GM20000 (cell line): ENCODE measurements around the gene MAG.
A peak's percentile ranks its signal among the peaks of the same experiment; 100 is the strongest.

Experiments
- DNase-seq: peaks from one replicate; pipeline ENCODE4 v3.0.0; 2012; ENCODE audit warnings: low spot score
- TF ChIP-seq, protein P1 (sequence below): IDR thresholded peaks from 2 replicates; pipeline ENCODE4 v1.5.1; 2012; ENCODE audit warnings: mild to moderate bottlenecking, control low read depth; ENCODE audit errors: extremely low read depth, missing control alignments

Gene MAG

DNA sequence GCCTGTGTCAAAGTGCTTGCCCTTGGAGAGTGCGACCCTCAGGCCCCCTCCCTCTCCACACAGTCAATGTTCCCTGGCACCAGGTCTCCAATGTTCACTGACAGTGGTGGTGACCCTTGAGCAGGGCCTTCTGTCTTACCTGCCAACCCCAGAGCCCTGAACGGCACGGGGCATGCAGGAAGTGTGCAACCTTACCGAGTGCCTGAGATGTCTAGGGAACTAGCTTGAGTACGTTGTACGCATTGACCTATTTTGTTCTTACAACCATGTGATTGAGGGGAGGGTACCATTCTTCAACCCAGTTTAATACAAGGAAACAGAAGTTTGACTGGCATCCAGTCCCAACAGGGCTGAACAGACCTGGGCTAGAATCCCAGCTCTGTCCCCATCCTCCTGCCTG is 13.2 kb downstream of the MAG start:
- DNase-seq, result no peak
- TF ChIP-seq, protein P1, sequence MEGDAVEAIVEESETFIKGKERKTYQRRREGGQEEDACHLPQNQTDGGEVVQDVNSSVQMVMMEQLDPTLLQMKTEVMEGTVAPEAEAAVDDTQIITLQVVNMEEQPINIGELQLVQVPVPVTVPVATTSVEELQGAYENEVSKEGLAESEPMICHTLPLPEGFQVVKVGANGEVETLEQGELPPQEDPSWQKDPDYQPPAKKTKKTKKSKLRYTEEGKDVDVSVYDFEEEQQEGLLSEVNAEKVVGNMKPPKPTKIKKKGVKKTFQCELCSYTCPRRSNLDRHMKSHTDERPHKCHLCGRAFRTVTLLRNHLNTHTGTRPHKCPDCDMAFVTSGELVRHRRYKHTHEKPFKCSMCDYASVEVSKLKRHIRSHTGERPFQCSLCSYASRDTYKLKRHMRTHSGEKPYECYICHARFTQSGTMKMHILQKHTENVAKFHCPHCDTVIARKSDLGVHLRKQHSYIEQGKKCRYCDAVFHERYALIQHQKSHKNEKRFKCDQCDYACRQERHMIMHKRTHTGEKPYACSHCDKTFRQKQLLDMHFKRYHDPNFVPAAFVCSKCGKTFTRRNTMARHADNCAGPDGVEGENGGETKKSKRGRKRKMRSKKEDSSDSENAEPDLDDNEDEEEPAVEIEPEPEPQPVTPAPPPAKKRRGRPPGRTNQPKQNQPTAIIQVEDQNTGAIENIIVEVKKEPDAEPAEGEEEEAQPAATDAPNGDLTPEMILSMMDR, result no peak

DNA sequence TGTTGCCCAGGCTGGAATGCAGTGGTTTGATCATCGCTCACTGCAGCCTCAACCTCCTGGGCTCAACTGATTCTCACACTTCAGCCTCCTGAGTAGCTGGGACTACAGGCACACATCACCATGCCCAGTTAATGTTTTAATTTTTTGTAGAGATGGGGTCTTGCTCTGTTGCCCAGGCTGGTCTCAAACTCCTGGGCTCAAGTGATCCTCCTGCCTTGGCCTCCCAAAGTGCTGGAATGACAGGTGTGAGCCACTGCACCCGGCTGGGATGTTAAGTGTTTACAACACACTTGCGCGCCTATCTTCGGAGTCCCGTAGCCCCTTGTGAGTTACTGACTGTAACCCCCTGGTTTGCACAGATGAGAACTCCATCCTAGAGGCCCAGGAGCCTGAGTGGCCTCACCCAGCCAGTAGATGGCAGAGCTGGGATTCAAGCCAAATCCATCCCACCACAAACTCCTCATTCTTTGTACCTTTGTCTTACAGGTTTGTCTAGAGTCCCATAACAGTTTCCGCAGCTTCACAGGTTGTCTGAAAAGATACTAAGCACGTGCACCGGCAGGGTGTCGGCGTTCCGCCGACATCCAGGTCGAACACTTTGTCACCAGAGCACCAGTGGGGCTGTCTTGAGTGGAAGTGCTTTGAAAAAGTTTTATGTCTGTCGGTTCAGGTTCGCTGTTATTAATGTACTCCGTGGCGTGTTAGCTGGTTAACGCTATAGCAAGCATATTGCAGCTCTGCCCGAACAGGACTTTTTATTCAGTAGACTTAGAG is 14.7 kb downstream of the MAG start:
- DNase-seq, result peak; percentile 62

DNA sequence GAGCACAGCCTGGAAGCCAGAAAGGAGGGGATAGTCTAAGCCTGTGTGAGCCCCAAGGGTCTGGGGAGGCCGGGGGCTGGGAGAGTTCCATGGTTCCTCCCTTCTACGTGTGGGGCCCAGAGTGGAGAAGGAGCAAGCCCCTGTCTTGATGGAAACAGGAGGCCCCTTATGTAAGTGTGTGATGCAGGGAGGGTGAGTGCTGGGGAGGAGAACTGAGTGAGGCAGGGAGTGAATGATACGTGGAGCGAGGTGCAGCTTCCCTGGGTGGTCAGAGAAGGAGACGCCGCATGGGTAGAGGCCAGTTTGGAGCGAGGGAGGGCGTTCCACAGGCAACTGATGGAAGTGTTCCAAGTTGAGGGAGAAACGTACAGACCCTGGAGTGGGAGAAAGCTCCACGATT is 16.0 kb downstream of the MAG start:
- TF ChIP-seq, protein P1, result no peak
- no peak for DNase-seq

More for the DNA sequence above, 14.7 kb downstream of the MAG start:
- TF ChIP-seq, protein P1, result peak; percentile 16

DNA sequence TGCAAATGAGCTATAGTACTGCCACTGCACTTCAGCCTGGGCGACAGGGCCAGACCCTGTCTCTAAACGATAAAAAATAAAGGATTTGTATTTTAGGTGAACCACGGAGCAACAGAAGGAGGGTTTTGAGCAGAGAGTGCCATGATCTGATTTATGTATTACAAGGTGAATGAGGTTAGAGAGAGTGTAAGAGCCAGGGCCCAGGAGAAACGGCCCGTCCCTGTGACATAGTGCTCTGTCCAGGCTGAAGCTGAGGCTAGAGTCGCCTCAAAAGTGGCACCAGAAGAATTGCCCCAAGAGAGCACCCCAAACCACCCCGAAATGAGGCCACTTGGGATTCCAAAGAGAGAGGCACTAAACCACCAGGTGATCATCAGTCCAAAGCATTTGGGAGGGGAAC is 16.9 kb downstream of the MAG start:
- TF ChIP-seq, protein P1, result no peak
- DNase-seq, result no peak

DNA sequence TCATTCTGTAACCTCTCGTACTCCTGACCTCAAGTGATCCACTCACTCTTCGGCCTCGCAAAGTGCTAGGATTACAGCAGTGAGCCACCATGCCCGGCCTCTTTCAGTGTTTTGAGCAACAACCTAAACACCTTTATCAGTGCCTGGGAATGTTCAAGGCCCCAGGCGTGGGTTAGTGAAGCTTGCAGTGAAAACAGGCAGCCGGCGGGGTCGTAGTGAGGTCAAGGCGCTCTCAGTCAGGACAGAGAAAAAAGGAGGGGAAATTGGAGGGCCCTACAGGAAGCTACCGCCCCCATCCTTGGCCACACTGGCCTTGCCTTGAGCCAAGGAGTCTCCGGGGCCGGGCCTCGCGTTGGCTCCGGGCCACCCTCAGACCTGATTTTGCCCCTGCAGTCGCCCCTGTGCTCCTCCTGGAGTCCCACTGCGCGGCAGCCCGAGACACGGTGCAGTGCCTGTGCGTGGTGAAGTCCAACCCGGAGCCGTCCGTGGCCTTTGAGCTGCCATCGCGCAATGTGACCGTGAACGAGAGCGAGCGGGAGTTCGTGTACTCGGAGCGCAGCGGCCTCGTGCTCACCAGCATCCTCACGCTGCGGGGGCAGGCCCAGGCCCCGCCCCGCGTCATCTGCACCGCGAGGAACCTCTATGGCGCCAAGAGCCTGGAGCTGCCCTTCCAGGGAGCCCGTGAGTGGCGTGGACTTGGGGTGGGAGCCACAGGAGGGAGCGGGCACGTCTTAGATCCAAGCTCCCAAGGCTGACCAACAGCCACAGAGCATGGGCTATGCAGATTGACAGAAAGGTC is 17.7 kb downstream of the MAG start:
- TF ChIP-seq, protein P1, result no peak
- no peak for DNase-seq

DNA sequence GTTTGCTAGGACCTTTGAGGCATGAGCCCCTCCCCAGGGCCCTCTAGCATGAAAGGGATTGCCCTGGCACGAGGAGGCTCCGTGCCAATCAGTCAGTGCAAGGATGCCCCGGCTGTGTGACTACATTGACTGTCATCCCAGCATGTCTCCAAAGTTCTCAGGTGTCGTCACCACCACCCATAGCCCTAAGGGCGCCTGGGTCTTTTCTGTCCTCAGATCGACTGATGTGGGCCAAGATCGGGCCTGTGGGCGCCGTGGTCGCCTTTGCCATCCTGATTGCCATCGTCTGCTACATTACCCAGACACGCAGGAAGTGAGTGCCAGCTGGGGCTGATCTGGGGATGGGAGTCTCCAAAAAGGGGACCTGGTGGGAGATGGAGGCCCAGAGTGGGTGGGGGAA is 18.4 kb downstream of the MAG start:
- no peak for DNase-seq
- TF ChIP-seq, protein P1, result no peak

DNA sequence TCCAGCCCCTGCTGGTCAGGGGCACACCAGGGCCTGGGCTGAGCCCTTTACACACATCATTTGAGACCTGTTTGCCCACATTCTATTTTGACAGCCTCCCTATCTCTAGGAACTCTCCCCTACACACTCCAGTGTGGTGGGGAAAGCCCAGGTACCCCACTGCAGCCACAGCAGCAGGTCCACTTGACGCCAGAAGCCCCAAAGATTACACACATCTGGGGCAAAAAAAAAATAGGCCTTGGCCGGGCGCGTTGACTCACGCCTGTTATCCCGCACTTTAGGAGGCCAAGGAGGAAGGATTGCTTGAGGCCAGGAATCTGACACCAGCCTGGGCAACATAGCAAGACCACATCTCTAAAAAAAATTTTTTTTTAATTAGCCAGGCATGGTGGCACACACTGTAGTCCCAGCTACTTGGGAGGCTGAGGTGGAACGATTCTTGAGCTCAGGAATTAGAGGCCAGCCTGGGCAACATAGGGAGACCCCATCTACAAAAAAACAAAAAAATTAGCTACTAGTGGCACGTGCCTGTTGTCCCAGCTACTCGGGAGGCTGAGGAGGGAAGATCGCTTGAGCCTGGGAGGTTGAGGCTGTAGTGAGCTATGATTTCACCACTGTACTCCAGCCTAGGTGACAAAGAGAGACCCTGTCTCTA is 19.0 kb downstream of the MAG start:
- TF ChIP-seq, protein P1, result no peak
- DNase-seq, result no peak
